Muscle layer of duodenum (tissue), 2 donors: ENCODE measurements around the gene GLIS1.

ENCODE experiments used
- H3K27ac ChIP-seq: one replicate; pipeline ENCODE4 v1.7.0; 2013; ENCODE audit warnings: mild to moderate bottlenecking, low read length
- H3K27me3 ChIP-seq: one replicate; pipeline ENCODE4 v1.7.0; 2013; ENCODE audit warnings: low read depth, mild to moderate bottlenecking, control low read depth, low read length
- H3K36me3 ChIP-seq, 2 donors: one replicate each; pipeline ENCODE4 v1.7.0; 2013; ENCODE audit warnings: low read length in 2 of 2, control low read depth in 1 of 2, mild to moderate bottlenecking in 1 of 2; ENCODE audit not compliant: insufficient read depth in 2 of 2, control insufficient read depth in 1 of 2
- H3K4me1 ChIP-seq, 2 donors: one replicate each; pipeline ENCODE4 v1.7.0; 2013; ENCODE audit warnings: low read length in 2 of 2, mild to moderate bottlenecking in 2 of 2, control low read depth in 1 of 2, moderate library complexity in 1 of 2; ENCODE audit not compliant: insufficient read depth in 2 of 2, control insufficient read depth in 1 of 2
- H3K4me3 ChIP-seq, 2 donors: one replicate each; pipeline ENCODE4 v1.7.0; 2013; ENCODE audit warnings: low read length in 2 of 2, low read depth in 1 of 2, mild to moderate bottlenecking in 1 of 2
- H3K9me3 ChIP-seq, 2 donors: one replicate each; pipeline ENCODE4 v1.7.0; 2013; ENCODE audit warnings: low read length in 2 of 2, control low read depth in 1 of 2, mild to moderate bottlenecking in 1 of 2; ENCODE audit not compliant: control insufficient read depth in 1 of 2
- donor health status: healthy.

The GLIS1 gene

DNA sequence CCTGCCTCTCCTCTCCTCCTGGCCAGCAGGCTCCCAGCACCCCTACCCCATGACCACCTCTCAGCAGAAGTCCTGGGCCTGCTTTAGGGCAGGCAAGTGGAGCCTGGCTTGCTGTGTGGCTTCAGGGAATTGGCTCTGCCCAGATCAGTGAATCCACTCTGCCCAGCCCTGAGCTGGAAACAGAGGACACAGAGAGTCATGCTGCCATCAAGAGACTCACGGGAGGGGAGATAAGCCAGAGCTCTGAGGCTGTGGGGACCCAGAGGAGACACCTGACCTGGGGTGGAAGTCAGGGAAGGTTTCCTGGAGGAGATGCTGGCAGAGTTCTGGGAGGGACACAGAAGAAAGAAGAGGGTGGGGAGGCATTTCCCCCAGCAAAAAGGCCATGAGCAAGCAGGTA lies 54.2 kb downstream of the GLIS1 start:
- no peak overlapping the region for H3K4me3 ChIP-seq
- H3K4me1 ChIP-seq = peaks cover 0 to 12% of the 10 kb centered on the region in 2 donors
- no peaks in the 10 kb centered on the region for H3K9me3 ChIP-seq
- no peaks in the 10 kb centered on the region for H3K36me3 ChIP-seq
- H3K27ac ChIP-seq = no peak overlapping the region
- H3K27me3 ChIP-seq = peaks cover 8% of the 10 kb centered on the region

DNA sequence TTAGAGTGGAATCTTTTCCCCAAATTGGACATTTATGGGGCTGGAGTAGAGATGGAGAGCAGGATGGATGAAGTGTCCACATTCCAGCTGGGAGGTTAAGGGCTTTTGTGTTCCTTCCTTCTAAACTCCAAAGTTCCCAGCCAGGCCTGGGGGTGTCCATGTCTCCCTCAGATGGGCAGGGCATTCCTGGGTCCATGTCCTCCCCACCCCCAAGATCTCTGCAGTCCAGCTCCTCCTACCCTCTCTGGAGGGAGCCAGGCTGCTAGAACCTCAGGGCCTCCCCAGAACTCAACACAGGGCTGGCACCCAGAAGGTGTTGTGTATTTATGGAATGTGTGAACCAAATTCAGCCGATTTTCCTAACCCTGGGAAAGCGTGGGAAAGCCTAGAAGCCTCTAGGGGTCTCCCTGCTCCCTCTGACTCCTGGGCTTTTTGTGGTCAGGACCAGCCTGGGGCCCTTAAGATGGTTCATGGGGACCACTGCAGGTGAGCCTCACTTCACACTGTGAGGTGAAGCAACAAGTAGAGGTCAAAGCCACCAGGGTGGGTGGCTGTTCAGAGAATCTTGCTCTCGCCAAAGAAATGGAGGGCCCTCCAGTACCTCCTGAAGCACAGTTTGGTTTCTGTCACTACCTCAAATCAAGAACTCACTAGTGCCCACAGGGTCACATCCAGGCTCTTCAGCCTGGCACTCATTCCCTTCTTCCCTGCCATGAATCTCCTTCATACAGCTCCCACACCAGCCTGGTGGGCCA lies 54.8 kb downstream of the GLIS1 start:
- H3K4me3 ChIP-seq = no peak overlapping the region
- no peak overlapping the region for H3K27ac ChIP-seq
- no peaks in the 10 kb centered on the region for H3K9me3 ChIP-seq
- H3K4me1 ChIP-seq = peaks cover 0 to 12% of the 10 kb centered on the region in 2 donors
- H3K27me3 ChIP-seq = peaks cover 8% of the 10 kb centered on the region
- no peaks in the 10 kb centered on the region for H3K36me3 ChIP-seq

DNA sequence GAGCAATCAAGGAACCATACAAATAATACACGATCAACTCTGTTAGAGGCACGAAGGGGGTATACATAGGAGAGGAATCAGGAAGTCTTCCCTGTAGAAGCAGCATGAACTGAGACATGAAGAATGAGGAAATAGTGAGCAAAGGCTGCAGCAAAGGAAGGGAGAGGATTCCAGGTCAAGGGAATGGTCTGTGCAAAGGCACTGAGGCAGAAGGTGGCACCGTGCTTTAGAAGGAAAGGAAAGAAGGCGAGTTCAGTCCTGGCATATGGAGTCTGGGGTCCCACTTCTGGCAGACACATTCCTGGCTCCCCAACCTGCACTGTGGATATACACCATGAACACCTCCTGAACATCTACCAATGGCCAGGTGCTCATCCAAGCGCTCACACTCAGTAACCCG lies 56.1 kb downstream of the GLIS1 start:
- Histone ChIP-seq H3K27ac (no peak overlapping the region), H3K36me3 (no peaks in the 10 kb centered on the region), H3K27me3 (peaks cover 8% of the 10 kb centered on the region), H3K4me1 (peaks cover 0 to 12% of the 10 kb centered on the region in 2 donors), H3K9me3 (no peaks in the 10 kb centered on the region), H3K4me3 (no peak overlapping the region)

DNA sequence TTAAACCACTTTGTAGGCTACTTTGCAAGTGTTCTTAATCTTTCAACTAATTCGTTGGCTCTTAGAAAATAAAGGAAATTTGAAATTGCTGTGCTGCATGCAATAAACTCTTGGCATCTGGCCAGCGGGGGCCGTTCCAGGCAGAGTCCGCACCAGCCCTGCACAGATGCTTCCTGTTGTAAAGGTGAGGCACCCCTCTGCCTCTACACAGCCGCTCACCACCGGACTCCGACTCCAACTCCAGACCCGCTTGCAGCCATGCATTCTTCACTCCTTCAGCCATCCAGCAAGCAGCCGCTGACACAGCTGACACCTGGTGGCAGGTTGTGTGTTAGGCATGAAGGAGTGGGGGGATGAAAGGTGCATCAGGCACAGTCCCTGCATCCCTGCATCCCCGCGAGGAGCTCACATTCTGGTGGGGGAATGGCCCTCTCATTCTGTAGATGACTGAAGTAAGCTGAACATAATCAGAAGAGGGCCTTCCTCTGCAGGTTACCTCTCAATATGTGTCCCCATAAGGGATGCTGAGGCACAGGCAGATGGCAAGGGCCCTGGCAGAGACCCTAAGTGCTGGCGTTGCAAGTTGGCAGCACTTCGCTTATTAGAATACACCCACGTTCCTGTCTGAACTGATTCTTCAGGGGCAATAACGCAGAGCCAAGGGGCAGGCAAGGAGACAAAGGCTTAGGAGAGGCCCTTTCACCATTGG lies 56.8 kb downstream of the GLIS1 start:
- Histone ChIP-seq H3K4me3 (no peak overlapping the region), H3K36me3 (no peaks in the 10 kb centered on the region), H3K9me3 (no peaks in the 10 kb centered on the region), H3K27me3 (peaks cover 8% of the 10 kb centered on the region), H3K27ac (no peak overlapping the region), H3K4me1 (peaks cover 0 to 12% of the 10 kb centered on the region in 2 donors)

DNA sequence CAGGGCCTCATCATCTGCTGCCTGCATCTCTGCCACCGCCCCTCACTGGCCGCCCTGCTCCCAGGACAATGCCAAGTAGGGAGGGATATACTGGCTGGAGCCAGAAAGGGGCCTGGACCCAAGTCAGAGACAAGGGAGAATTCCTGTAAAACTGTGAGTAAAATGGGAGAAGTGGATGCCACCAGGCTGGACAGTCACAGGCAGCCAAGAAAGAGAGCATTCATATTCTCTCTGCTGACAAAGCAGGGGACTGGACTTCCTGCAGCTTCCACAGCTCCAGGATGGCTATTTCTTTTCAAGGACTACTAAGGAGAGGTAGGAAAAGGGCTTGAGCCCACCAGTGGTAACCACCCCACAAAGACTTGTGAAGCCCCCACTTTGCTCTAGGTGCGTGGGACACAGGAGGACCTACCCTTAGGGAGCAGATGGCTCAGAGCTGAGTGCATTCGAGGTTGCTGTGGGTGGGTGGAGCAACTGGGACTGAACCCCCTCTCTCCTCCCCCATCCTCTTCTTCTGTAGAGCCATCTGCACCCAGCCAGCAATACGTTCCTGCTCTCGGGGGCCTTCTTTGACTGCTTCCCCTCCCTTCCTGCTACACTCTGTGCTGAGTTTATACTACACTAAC lies 57.5 kb downstream of the GLIS1 start:
- no peaks in the 10 kb centered on the region for H3K36me3 ChIP-seq
- no peaks in the 10 kb centered on the region for H3K9me3 ChIP-seq
- peaks cover 0 to 12% of the 10 kb centered on the region in 2 donors for H3K4me1 ChIP-seq
- no peak overlapping the region for H3K4me3 ChIP-seq
- H3K27me3 ChIP-seq = peaks cover 8% of the 10 kb centered on the region
- no peak overlapping the region for H3K27ac ChIP-seq

DNA sequence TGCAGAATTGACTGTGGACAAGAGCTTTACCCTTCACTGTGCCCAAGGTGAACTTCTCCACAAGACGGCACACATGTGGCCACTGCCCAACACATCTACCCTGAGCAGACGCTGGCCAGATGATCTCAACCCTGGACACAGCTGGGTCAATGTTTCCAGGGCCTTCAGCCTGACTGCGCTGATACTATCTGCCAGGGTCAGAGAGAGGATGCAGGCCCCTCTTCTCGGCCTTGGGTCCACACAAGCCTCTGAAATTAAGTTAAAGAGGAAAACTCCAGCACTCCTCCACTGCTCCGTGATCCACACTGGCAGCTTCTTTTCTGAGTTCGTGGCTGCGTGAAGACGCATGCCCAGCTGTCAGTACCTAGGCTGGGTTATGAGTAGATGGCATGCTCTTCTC lies 58.1 kb downstream of the GLIS1 start:
- Histone ChIP-seq H3K36me3 (no peaks in the 10 kb centered on the region), H3K27ac (no peak overlapping the region), H3K9me3 (no peaks in the 10 kb centered on the region), H3K4me3 (no peak overlapping the region), H3K27me3 (peaks cover 5% of the 10 kb centered on the region), H3K4me1 (peaks cover 0 to 12% of the 10 kb centered on the region in 2 donors)

DNA sequence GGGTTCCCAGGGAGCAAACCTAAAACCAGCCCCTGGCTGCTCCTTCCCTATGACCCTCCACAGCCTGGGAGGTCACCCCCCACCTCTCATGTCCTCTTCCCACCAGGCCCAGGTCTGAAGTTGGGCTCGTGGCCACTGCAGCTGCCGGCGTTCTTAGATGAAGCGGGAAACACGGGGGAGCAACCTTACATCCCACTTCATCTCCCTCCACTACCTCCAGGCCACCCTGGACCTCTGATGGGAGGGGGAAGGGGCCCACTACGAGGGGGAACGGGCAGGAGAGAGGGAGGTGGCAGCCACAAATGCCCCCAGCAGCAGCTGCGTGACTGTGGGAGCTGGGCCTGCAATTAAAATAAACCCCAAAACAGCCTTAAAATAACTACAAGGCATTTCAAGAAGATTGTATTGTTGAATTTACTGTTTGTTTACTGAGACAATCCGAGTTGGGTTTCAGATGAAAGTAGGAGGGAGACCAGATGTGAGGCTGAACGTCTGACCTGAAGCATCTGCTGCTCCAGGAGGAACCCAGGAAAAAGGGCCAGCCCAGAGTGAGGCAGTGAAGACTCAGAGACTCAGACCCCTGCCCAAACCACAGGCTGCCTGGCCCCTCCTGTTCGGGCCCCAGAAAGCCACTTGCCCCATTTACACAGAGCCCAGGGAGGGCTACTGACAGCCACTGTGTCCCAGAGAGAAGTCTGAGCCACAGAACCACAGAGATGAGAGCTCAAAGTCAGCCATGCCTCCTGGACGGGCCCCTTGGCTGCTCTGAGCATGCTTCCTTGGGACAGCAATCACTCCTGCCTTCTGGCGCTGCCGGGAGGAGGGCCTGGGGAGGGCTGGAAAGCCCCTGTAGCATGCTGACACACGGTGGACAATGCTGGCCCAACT lies 59.8 kb downstream of the GLIS1 start:
- no peak overlapping the region for H3K27ac ChIP-seq
- no peaks in the 10 kb centered on the region for H3K36me3 ChIP-seq
- H3K9me3 ChIP-seq = no peaks in the 10 kb centered on the region
- H3K4me1 ChIP-seq = peaks cover 0 to 12% of the 10 kb centered on the region in 2 donors
- no peaks in the 10 kb centered on the region for H3K27me3 ChIP-seq
- no peak overlapping the region for H3K4me3 ChIP-seq

DNA sequence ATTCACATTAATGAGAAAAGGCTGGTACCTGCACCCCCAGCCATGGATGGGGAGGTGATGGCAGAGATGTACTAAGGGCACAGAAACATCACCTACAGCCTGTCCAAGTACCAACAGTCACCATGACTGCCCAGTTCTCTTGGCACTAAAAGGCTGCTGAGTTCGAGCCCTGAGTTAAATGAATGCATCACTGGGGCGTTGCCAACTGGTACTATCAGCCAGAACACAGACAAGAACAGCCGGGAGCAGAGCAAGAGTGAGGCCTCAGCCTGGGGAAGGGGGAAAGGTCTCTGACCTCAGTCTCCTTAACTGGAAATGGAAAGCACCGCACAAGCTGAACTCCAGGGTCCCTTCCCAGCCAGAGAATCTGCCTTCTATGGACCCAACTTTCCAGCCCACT lies 60.5 kb downstream of the GLIS1 start:
- no peaks in the 10 kb centered on the region for H3K36me3 ChIP-seq
- H3K27ac ChIP-seq = no peak overlapping the region
- H3K9me3 ChIP-seq = no peaks in the 10 kb centered on the region
- peaks cover 0 to 12% of the 10 kb centered on the region in 2 donors for H3K4me1 ChIP-seq
- H3K27me3 ChIP-seq = no peaks in the 10 kb centered on the region
- H3K4me3 ChIP-seq = no peak overlapping the region

DNA sequence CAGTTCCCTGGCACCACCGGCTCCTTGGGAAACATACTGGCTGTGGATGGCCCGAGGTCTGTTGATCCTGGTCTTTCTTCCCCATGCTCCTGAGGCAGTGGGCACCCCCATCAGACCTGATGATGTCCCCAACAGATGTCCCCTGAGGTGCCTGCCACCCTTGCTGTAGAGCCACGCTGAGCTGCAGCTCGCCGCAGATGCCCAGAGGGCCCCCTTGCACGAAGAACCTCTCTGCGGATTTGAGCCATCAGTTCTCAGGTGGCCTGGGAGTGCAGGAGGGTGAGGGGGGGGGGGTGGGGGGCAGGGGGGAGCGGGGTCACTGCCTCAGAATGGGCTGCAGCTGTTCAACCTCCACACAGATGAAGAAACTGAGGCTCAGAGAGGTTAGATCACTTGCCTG lies 60.9 kb downstream of the GLIS1 start:
- no peaks in the 10 kb centered on the region for H3K9me3 ChIP-seq
- H3K27ac ChIP-seq = no peak overlapping the region
- H3K4me3 ChIP-seq = no peak overlapping the region
- no peaks in the 10 kb centered on the region for H3K36me3 ChIP-seq
- no peaks in the 10 kb centered on the region for H3K27me3 ChIP-seq
- H3K4me1 ChIP-seq = peaks cover 0 to 12% of the 10 kb centered on the region in 2 donors

DNA sequence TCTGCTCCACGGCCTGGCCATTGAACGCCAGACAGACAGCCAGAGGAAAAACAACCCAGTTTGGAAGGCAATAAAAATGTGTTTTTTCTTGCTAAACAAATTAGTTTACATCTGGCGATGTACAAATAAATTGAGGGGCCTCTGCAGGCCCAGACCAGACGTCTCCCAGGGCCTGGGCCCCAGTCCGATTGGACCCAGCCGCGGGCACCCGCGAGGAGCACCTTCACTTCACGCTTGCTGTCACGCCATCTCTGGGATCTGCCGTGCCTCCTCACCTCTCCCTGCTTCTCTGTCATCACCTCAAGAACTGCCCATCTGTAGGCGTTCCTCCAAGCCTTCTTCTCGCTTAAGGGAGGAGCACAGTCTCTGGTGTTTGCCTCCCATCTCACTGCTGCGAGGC lies 61.5 kb downstream of the GLIS1 start:
- peaks cover 0 to 12% of the 10 kb centered on the region in 2 donors for H3K4me1 ChIP-seq
- no peaks in the 10 kb centered on the region for H3K36me3 ChIP-seq
- H3K9me3 ChIP-seq = no peaks in the 10 kb centered on the region
- no peak overlapping the region for H3K4me3 ChIP-seq
- H3K27me3 ChIP-seq = no peaks in the 10 kb centered on the region
- H3K27ac ChIP-seq = no peak overlapping the region

DNA sequence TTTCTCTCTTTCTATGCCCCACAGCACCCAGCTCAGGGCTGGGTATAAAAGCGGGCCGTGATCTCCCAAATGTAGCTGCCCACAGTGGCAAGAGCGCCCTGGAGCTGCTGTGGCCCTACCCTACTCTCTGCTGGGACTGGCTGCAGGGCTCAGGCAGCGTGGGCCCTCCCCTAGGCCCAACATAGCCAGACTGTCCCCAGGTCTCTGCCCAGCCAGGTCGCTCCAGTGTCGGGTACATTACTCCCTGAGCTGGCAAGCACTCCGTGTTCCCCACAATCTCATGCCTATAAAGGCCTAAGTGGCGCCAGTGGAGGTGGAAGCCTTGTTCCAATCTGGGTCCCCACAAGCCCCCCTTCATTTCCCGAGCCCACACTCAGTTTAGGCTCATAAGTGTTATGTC lies 66.2 kb downstream of the GLIS1 start:
- H3K4me1 ChIP-seq = no peaks in the 10 kb centered on the region
- no peak overlapping the region for H3K4me3 ChIP-seq
- H3K27me3 ChIP-seq = no peaks in the 10 kb centered on the region
- no peaks in the 10 kb centered on the region for H3K9me3 ChIP-seq
- H3K27ac ChIP-seq = no peak overlapping the region
- no peaks in the 10 kb centered on the region for H3K36me3 ChIP-seq
